Sigmoid colon (tissue), 7 donors: ENCODE measurements around the gene KCNQ2. TPM values are rescaled to one million over a fixed set of nuclear protein-coding genes. Genes with fewer than 3 reads are reported as not detected.

Experiments
- DNase-seq: peaks from one replicate; pipeline ENCODE4 v3.0.0-alpha.2; 2019
- H3K27ac ChIP-seq, 4 donors: fragments of 200-600 bp; sonication (generic); one replicate each; pipeline ENCODE4 v1.5.1; 2016 to 2019; ENCODE audit warnings: mild to moderate bottlenecking in 1 of 4
- H3K27me3 ChIP-seq, 3 donors: fragments of 200-600 bp; sonication (generic); one replicate each; pipeline ENCODE4 v1.5.1; 2019; ENCODE audit warnings: mild to moderate bottlenecking in 1 of 3
- H3K36me3 ChIP-seq, 4 donors: fragments of 200-600 bp; sonication (generic); one replicate each; pipeline ENCODE4 v1.5.1; 2016 to 2019
- H3K4me1 ChIP-seq, 4 donors: fragments of 200-600 bp; sonication (generic); one replicate each; pipeline ENCODE4 v1.5.1; 2017 to 2019
- H3K4me3 ChIP-seq, 4 donors: fragments of 200-600 bp; sonication (generic); one replicate each; pipeline ENCODE4 v1.5.1; 2017 to 2019; ENCODE audit warnings: mild to moderate bottlenecking in 2 of 4, moderate library complexity in 1 of 4
- H3K9me3 ChIP-seq, 4 donors: fragments of 200-600 bp in 3 of 4; sonication (generic) in 3 of 4; one replicate each; pipeline versions ENCODE4 v1.5.1 to v1.6.1; 2013 to 2019
- CTCF ChIP-seq, 4 experiments: fragments of 450-650 bp in 3 of 4; fragments of 200-600 bp in 1 of 4; IDR thresholded peaks; one replicate each; pipeline ENCODE4 v1.5.1; 2016 to 2019; ENCODE audit warnings: antibody characterized with exemption in 4 of 4, mild to moderate bottlenecking in 3 of 4, moderate library complexity in 2 of 4
- EP300 ChIP-seq, 4 donors: sonication (generic); formaldehyde crosslinking; IDR thresholded peaks; one replicate each; pipeline ENCODE4 v1.6.1; 2017; ENCODE audit warnings: antibody characterized with exemption in 4 of 4
- POLR2A ChIP-seq, 2 donors: fragments of 450-650 bp; IDR thresholded peaks; one replicate each; pipeline ENCODE4 v1.6.1; 2016; ENCODE audit warnings: antibody characterized with exemption in 2 of 2, mild to moderate bottlenecking in 2 of 2, moderate library complexity in 2 of 2
- POLR2AphosphoS5 ChIP-seq, 4 donors: sonication (generic); formaldehyde crosslinking; IDR thresholded peaks; one replicate each; pipeline ENCODE4 v1.6.1; 2017; ENCODE audit warnings: antibody characterized with exemption in 4 of 4
- WGBS, 2 donors: extraction: QIAGEN DNeasy Blood & Tissue Kit; methylation state at CpG; one replicate each; pipeline ENCODE4 v1.1.7; 2013; 5-methylcytosine and 5-hydroxymethylcytosine counted together
- intact Hi-C: fragments of 100-400 bp; cut with DNase I; formaldehyde crosslinking; loops from one replicate; pipeline ENCODE4 v1.15.1; 2023
- polyA plus RNA-seq, 3 donors: library from polyadenylated mRNA; stranded (reverse); fragments of 200-250 nt; gene quantifications; one replicate each; pipeline ENCODE4 v1.2.3, GENCODE V29; 2013
- total RNA-seq, 4 donors: library from RNA; depleted of rRNA; stranded (reverse); fragments of >200 nt; gene quantifications; one replicate each; pipeline ENCODE4 v1.1.0, GENCODE V29; 2016
- donor health status: healthy with polysubstance abuse.
- donor health status: Bipolar disorder and iron deficiency.
- donor health status: healthy.

The KCNQ2 gene
- total and polyA plus RNA-seq, 7 donors, result 0.83 to 4.2 (median 1.2) TPM; not detected in 3

GRCh38 chr20:63495741-63496595 lies 23.5 kb upstream of the KCNQ2 start:
- WGBS, 2 donors, result 19 to 25% methylated on average over 48 of the region's 48 CpGs
- Histone ChIP-seq H3K27ac (no peak overlapping the region), H3K27me3 (peaks cover 31 to 63% (median 47%) of the 10 kb centered on the region in 3 donors), H3K36me3 (no peaks in the 10 kb centered on the region), H3K4me3 (peak overlapping the region in 3 of 4 donors; percentile 34 to 40 (median 38)), H3K4me1 (peaks cover 0 to 31% (median 26%) of the 10 kb centered on the region in 4 donors), H3K9me3 (no peaks in the 10 kb centered on the region)
- DNase-seq, result peak; percentile 81
- TF ChIP-seq EP300 (IDR thresholded peaks at IDR 0.05), result no peak
- TF ChIP-seq POLR2AphosphoS5 (IDR thresholded peaks at IDR 0.05), result no peak
- TF ChIP-seq POLR2A (IDR thresholded peaks at IDR 0.05), result no peak
- TF ChIP-seq CTCF (IDR thresholded peaks at IDR 0.05), result peak; percentile 58 to 96 (median 81)
- intact Hi-C loops, result loop anchor here (1.0 kb wide), 1 partner anchor 23 kb away; no protein-coding TSS in a partner anchor

- Histone ChIP-seq H3K27me3 (peaks cover 30 to 63% (median 47%) of the 10 kb centered on the region in 3 donors), H3K36me3 (no peaks in the 10 kb centered on the region), H3K4me1 (peaks cover 0 to 31% (median 26%) of the 10 kb centered on the region in 4 donors), H3K27ac (no peak overlapping the region), H3K9me3 (no peaks in the 10 kb centered on the region), H3K4me3 (no peak overlapping the region)
- intact Hi-C loops, result no loop called here
- TF ChIP-seq EP300 (IDR thresholded peaks at IDR 0.05), result no peak
- no peak for TF ChIP-seq CTCF (IDR thresholded peaks at IDR 0.05)
- no peak for TF ChIP-seq POLR2AphosphoS5 (IDR thresholded peaks at IDR 0.05)
- TF ChIP-seq POLR2A (IDR thresholded peaks at IDR 0.05), result no peak
- WGBS, 2 donors, result 70 to 84% methylated on average over 8 of the region's 8 CpGs
- no peak for DNase-seq
Measured at GRCh38 chr20:63495167-63495720, 22.8 kb upstream of the KCNQ2 start.

GRCh38 chr20:63494420-63495166 lies 22.1 kb upstream of the KCNQ2 start:
- WGBS, 2 donors, result 68 to 85% methylated on average over 51 of the region's 51 CpGs
- peaks cover 24 to 63% (median 48%) of the 10 kb centered on the region in 3 donors for H3K27me3 ChIP-seq
- intact Hi-C loops, result no loop called here
- H3K4me1 ChIP-seq, result peaks cover 0 to 28% (median 24%) of the 10 kb centered on the region in 4 donors
- H3K36me3 ChIP-seq, result no peaks in the 10 kb centered on the region
- DNase-seq, result no peak
- H3K9me3 ChIP-seq, result no peaks in the 10 kb centered on the region
- H3K27ac ChIP-seq, result no peak overlapping the region
- H3K4me3 ChIP-seq, result no peak overlapping the region
- no peak for TF ChIP-seq POLR2A (IDR thresholded peaks at IDR 0.05)
- no peak for TF ChIP-seq POLR2AphosphoS5 (IDR thresholded peaks at IDR 0.05)
- no peak for TF ChIP-seq CTCF (IDR thresholded peaks at IDR 0.05)
- TF ChIP-seq EP300 (IDR thresholded peaks at IDR 0.05), result no peak

GRCh38 chr20:63494084-63494419 lies 21.6 kb upstream of the KCNQ2 start:
- H3K4me3 ChIP-seq, result no peak overlapping the region
- H3K36me3 ChIP-seq, result no peaks in the 10 kb centered on the region
- H3K27ac ChIP-seq, result no peak overlapping the region
- H3K9me3 ChIP-seq, result no peaks in the 10 kb centered on the region
- TF ChIP-seq CTCF (IDR thresholded peaks at IDR 0.05) (no peak), POLR2AphosphoS5 (IDR thresholded peaks at IDR 0.05) (no peak), POLR2A (IDR thresholded peaks at IDR 0.05) (no peak), EP300 (IDR thresholded peaks at IDR 0.05) (no peak)
- WGBS, 2 donors, result 74 to 87% methylated on average over 7 of the region's 7 CpGs
- peaks cover 0 to 23% (median 19%) of the 10 kb centered on the region in 4 donors for H3K4me1 ChIP-seq
- no peak for DNase-seq
- intact Hi-C loops, result no loop called here
- H3K27me3 ChIP-seq, result peaks cover 20 to 63% (median 47%) of the 10 kb centered on the region in 3 donors
